PC-3 (cell line): ENCODE measurements around the gene CPLX1. TPM values are rescaled to one million over a fixed set of nuclear protein-coding genes. Genes with fewer than 3 reads are reported as not detected.

Experiments
- ATAC-seq: fragments of 200-7000 bp; cut with Tn5 transposase; 2 replicates; pipeline ENCODE4 v1.9.1; 2020; ENCODE audit warnings: mild to moderate bottlenecking, moderate library complexity
- BruUV-seq: library from RNA; stranded (reverse); fragments of 400-500 nt; replicated peaks from 2 replicates; lab custom pipeline; 2021; lab: Mats Ljungman, UMichigan
- CTCF ChIA-PET: fragments of 300-600 bp; sonication (Branson Sonifier 250); formaldehyde crosslinking; loops from one replicate; lab custom pipeline; 2022; ENCODE audit warnings: antibody characterized with exemption; lab: Charles Lee
- POLR2A ChIA-PET: fragments of 300-600 bp; sonication (Branson Sonifier 250); formaldehyde crosslinking; loops from one replicate; lab custom pipeline; 2022; ENCODE audit warnings: antibody characterized with exemption; ENCODE audit not compliant: unreplicated experiment; lab: Charles Lee
- DNase-seq: peaks from one replicate; pipeline ENCODE4 v3.0.0-alpha.2; 2015
- H2AFZ ChIP-seq: fragments of 300-600 bp; sonication (generic); 2 replicates; pipeline ENCODE4 v1.6.0; 2016; ENCODE audit warnings: antibody characterized with exemption, low read length
- H3F3A ChIP-seq: fragments of 300-600 bp; sonication (generic); one replicate; pipeline ENCODE4 v1.6.0; 2017; ENCODE audit warnings: antibody characterized with exemption, low read length, control low read depth, mild to moderate bottlenecking; ENCODE audit not compliant: unreplicated experiment
- H3K27ac ChIP-seq: fragments of 300-600 bp; sonication (generic); 2 replicates; pipeline ENCODE4 v1.5.1; 2016; ENCODE audit warnings: mild to moderate bottlenecking, low read length
- H3K27me3 ChIP-seq: fragments of 300-600 bp; sonication (generic); 2 replicates; pipeline ENCODE4 v1.6.1; 2016; ENCODE audit warnings: low read length, mixed read lengths
- H3K36me3 ChIP-seq: fragments of 300-600 bp; sonication (generic); 2 replicates; pipeline ENCODE4 v1.6.1; 2016; ENCODE audit warnings: low read depth, mixed run types, low read length, mixed read lengths
- H3K4me1 ChIP-seq: fragments of 300-600 bp; sonication (generic); 2 replicates; pipeline ENCODE4 v1.5.1; 2016; ENCODE audit warnings: low read length; ENCODE audit not compliant: insufficient read depth
- H3K4me2 ChIP-seq: fragments of 300-600 bp; sonication (generic); 2 replicates; pipeline ENCODE4 v1.6.0; 2016; ENCODE audit warnings: low read length
- H3K4me3 ChIP-seq: fragments of 300-600 bp; sonication (generic); 2 replicates; pipeline ENCODE4 v1.5.1; 2016; ENCODE audit warnings: mild to moderate bottlenecking, low read length, mixed read lengths
- H3K79me2 ChIP-seq: fragments of 300-600 bp; sonication (generic); 2 replicates; pipeline ENCODE4 v1.6.1; 2017; ENCODE audit warnings: low read length, mixed read lengths
- H3K9ac ChIP-seq: fragments of 300-600 bp; sonication (generic); 2 replicates; pipeline ENCODE4 v1.6.0; 2016; ENCODE audit warnings: mild to moderate bottlenecking, low read length
- H3K9me2 ChIP-seq: fragments of 300-600 bp; sonication (generic); replicated peaks from 2 replicates; pipeline ENCODE4 v1.6.1; 2016; ENCODE audit warnings: mixed run types, low read length, mixed read lengths
- H3K9me3 ChIP-seq: fragments of 300-600 bp; sonication (generic); 2 replicates; pipeline ENCODE4 v1.6.1; 2016; ENCODE audit warnings: low read length, mixed read lengths
- H4K20me1 ChIP-seq: fragments of 300-600 bp; sonication (generic); 2 replicates; pipeline ENCODE4 v1.6.1; 2016; ENCODE audit warnings: low read length, mixed read lengths
- CTCF ChIP-seq: fragments of 300-600 bp; sonication (generic); conservative IDR thresholded peaks from 2 replicates; pipeline ENCODE4 v1.5.1; 2017; ENCODE audit warnings: antibody characterized with exemption, low read depth, mild to moderate bottlenecking, low read length
- EZH2 ChIP-seq: fragments of 300-600 bp; sonication (generic); IDR thresholded peaks from one replicate; pipeline ENCODE4 v1.6.1; 2017; ENCODE audit warnings: antibody characterized with exemption, mild to moderate bottlenecking, low read length; ENCODE audit not compliant: unreplicated experiment
- EZH2phosphoT487 ChIP-seq: fragments of 300-600 bp; sonication (generic); IDR thresholded peaks from 2 replicates; pipeline ENCODE4 v1.6.1; 2018; ENCODE audit warnings: mild to moderate bottlenecking, antibody characterized with exemption, low read length, borderline replicate concordance
- intact Hi-C: fragments of 100-400 bp; cut with micrococcal nuclease; formaldehyde crosslinking; loops from 2 replicates; pipeline ENCODE4 v1.9.0; 2023
- total RNA-seq: library from RNA; depleted of rRNA; stranded (reverse); fragments of >200 nt; gene quantifications from 2 replicates; pipeline ENCODE4 v1.2.3, GENCODE V29; 2014

CPLX1 gene
- total RNA-seq, 1 experiment from 2014 or later, result 0.87 TPM

- Histone ChIP-seq H3F3A (no peaks in the 10 kb centered on the region), H3K4me1 (no peaks in the 10 kb centered on the region), H3K79me2 (no peaks in the 10 kb centered on the region), H3K36me3 (no peaks in the 10 kb centered on the region), H3K9me3 (no peaks in the 10 kb centered on the region), H3K27ac (no peak overlapping the region), H3K4me3 (no peak overlapping the region), H3K9ac (no peak overlapping the region), H3K9me2 (no peaks in the 10 kb centered on the region), H3K27me3 (peaks cover 12% of the 10 kb centered on the region), H3K4me2 (no peak overlapping the region), H2AFZ (no peak overlapping the region), H4K20me1 (no peaks in the 10 kb centered on the region)
- TF ChIP-seq CTCF (no peak), EZH2 (no peak), EZH2phosphoT487 (no peak)
- ChIA-PET CTCF (no interaction called here), POLR2A (no interaction called here)
- BruUV-seq, result no TSS peak
- no peak for ATAC-seq
- intact Hi-C loops, result no loop called here
- DNase-seq, result no peak
These were observed 35.5 kb downstream of the CPLX1 start for GRCh38 chr4:790466-790820.

GRCh38 chr4:789571-790465 is 36.1 kb downstream of the CPLX1 start:
- CTCF ChIA-PET, result no interaction called here
- no peak overlapping the region for H2AFZ ChIP-seq
- H3K9me3 ChIP-seq, result no peaks in the 10 kb centered on the region
- no peak overlapping the region for H3K4me3 ChIP-seq
- BruUV-seq, result no TSS peak
- POLR2A ChIA-PET, result no interaction called here
- H3K4me1 ChIP-seq, result no peaks in the 10 kb centered on the region
- no peaks in the 10 kb centered on the region for H3F3A ChIP-seq
- no peaks in the 10 kb centered on the region for H3K79me2 ChIP-seq
- ATAC-seq (no peak), DNase-seq (no peak)
- intact Hi-C loops, result no loop called here
- TF ChIP-seq CTCF (no peak), EZH2phosphoT487 (no peak), EZH2 (no peak)
- no peak overlapping the region for H3K9ac ChIP-seq
- H3K4me2 ChIP-seq, result no peak overlapping the region
- no peaks in the 10 kb centered on the region for H3K9me2 ChIP-seq
- H3K27me3 ChIP-seq, result peaks cover 7% of the 10 kb centered on the region
- no peak overlapping the region for H3K27ac ChIP-seq
- no peaks in the 10 kb centered on the region for H3K36me3 ChIP-seq
- H4K20me1 ChIP-seq, result no peaks in the 10 kb centered on the region

GRCh38 chr4:788636-789297 is 37.2 kb downstream of the CPLX1 start:
- H3K9ac ChIP-seq, result no peak overlapping the region
- no peak overlapping the region for H3K4me3 ChIP-seq
- no TSS peak for BruUV-seq
- ATAC-seq, result no peak
- no peak overlapping the region for H3K27ac ChIP-seq
- H4K20me1 ChIP-seq, result no peaks in the 10 kb centered on the region
- H3K4me1 ChIP-seq, result no peaks in the 10 kb centered on the region
- no peaks in the 10 kb centered on the region for H3K27me3 ChIP-seq
- intact Hi-C loops, result no loop called here
- ChIA-PET CTCF (no interaction called here), POLR2A (no interaction called here)
- H3K4me2 ChIP-seq, result no peak overlapping the region
- DNase-seq, result no peak
- TF ChIP-seq EZH2, result no peak
- H3K9me2 ChIP-seq, result no peaks in the 10 kb centered on the region
- H3K36me3 ChIP-seq, result no peaks in the 10 kb centered on the region
- H3K9me3 ChIP-seq, result no peaks in the 10 kb centered on the region
- H3F3A ChIP-seq, result no peaks in the 10 kb centered on the region
- no peaks in the 10 kb centered on the region for H3K79me2 ChIP-seq
- no peak overlapping the region for H2AFZ ChIP-seq
